Measurements from ENCODE around the gene COQ9.
"Not testable (repeated sequence)": the region's sequence is repeated elsewhere in the genome, so short reads cannot be mapped to it uniquely, and the experiment has no call there.

Gene COQ9

DNA sequence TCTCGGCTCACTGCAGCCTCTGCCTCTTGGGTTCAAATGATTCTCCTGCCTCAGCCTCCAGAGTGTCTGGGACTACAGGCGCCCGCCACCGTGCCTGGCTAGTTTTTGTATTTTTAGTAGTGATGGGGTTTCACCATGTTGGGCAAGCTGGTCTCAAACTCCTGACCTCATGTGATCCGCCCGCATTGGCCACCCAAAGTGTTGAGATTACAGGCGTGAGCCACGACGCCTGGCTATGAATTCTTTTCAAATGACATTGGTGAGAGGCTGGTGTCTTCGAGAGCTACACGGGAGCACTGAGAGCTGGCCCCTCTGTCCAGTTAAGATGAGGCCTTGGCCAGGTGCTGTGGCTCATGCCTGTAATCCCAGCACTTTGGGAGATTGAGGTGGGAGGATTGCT lies 52.7 kb downstream of the COQ9 start:
- not testable (repeated sequence) for H3K27ac Mint-ChIP-seq; H3K27me3 Mint-ChIP-seq (ENCODE audit: low read depth); H3K9me3 Mint-ChIP-seq; H3K36me3 Mint-ChIP-seq (ENCODE audit: low read depth); H3K4me3 Mint-ChIP-seq; DNase-seq (ENCODE audit: low spot score)
- peaks cover 11% of the 10 kb centered on the region for H3K4me1 Mint-ChIP-seq (ENCODE audit: low read depth)

DNA sequence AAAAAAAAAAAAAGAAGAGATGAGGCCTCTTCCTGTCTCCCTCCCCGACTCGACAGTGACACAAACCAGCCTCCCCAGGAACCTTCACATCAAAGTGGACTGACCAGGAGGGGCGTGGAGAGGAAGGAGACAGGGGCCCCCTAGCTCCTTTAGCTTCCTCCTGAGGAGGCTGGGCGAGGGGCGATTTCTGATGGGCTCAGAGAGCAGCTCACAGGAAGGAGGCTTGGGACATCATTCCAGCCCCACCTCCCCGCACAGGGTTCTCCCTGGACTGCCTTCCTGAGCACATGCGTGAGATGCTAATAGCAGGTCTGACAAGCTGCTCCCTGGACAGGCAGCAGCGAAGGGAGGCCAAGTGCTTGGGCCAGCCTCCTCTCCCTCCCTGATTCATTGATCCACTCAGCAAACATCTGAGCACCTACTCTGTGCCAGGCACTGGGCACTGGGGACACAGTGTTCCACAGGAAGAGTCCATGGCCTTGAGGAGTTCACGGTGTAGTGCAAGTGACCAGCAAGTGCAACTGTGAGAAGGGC lies 53.4 kb downstream of the COQ9 start:
- Mint-ChIP-seq H3K4me1 (ENCODE audit: low read depth) (peaks cover 11% of the 10 kb centered on the region), H3K9me3 (no peaks in the 10 kb centered on the region), H3K27ac (peak overlapping the region; percentile 32), H3K36me3 (ENCODE audit: low read depth) (no peaks in the 10 kb centered on the region), H3K4me3 (no peak overlapping the region), H3K27me3 (ENCODE audit: low read depth) (no peaks in the 10 kb centered on the region)
- no peak for DNase-seq (ENCODE audit: low spot score)

DNA sequence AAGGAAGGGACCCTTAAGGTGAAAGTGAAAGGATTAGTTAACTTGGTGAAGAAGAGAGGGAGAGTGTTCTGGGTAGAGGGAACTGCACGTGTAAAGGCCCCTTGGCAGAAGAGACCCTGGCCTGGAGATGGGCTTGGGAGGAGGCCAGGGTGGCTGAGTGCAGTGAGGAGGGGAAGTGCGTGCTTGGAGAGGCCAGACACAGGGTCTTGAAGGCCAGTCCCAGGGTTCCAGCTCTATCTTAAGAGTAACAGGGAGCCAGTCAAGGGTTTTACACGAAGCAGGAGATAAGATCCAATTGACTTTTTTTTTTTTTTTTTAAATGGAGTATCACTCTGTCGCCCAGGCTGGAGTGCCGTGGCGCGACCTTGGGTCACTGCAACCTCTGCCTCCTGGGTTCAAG lies 54.2 kb downstream of the COQ9 start:
- peak overlapping the region; percentile 32 for H3K27ac Mint-ChIP-seq
- no peak for DNase-seq (ENCODE audit: low spot score)
- H3K4me3 Mint-ChIP-seq = no peak overlapping the region
- H3K4me1 Mint-ChIP-seq (ENCODE audit: low read depth) = peaks cover 11% of the 10 kb centered on the region
- H3K36me3 Mint-ChIP-seq (ENCODE audit: low read depth) = no peaks in the 10 kb centered on the region
- no peaks in the 10 kb centered on the region for H3K27me3 Mint-ChIP-seq (ENCODE audit: low read depth)
- H3K9me3 Mint-ChIP-seq = no peaks in the 10 kb centered on the region

DNA sequence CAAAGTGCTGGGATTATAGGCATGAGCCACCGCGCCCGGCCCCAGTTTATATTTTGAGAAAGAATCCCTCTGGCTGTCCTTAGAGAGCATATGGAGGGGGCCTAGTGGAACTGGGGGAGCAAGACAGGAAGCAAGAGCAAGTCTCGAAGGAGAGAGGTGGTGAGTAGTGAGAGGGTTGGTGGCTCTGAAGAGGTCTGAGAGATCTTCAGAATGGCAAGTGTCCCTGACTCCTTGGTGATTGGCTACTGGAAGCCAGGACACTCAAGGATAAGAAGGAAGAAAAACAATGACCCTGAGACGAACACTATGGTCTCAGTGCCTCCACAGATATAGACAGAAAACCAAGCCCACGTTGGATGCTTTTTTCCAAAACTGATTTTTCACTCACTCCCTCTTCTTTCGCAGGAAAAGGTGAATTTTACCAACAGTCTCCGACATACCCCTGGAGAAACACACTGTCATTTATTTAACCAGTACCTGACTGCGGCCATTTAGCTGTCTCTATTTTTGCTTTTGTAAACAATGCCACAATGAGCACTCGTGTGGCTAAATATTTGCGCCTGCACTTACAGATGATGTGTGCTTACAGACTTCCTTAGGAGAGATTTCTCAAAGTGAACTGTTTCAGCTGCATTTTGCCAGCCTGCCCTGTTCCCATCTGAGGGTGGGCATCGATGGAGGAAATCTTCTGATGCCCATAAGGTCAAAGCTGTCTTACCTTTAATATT lies 54.9 kb downstream of the COQ9 start:
- Mint-ChIP-seq H3K4me3 (no peak overlapping the region), H3K9me3 (no peaks in the 10 kb centered on the region), H3K27me3 (ENCODE audit: low read depth) (no peaks in the 10 kb centered on the region), H3K36me3 (ENCODE audit: low read depth) (no peaks in the 10 kb centered on the region), H3K27ac (no peak overlapping the region), H3K4me1 (ENCODE audit: low read depth) (peaks cover 11% of the 10 kb centered on the region)
- no peak for DNase-seq (ENCODE audit: low spot score)

DNA sequence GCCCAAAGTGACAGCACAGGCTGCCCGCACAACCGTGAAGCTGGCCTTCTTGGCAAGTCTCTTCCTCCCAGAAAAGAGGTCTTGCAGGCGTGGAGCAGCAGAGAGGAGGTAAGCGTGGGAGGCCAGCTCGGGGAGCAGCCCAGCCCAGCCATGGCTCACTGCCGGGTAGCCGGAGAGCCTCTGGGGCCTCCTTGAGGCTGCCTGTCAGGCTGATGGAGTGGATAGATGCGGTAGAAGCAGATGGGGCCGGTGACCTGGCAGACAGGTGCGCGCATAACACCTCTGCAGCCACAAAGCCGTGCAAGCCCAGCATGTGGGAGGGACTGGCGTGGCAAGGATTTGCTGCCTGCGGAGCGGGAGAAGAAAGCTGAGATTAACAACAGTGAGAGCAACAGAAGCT lies 56.1 kb downstream of the COQ9 start:
- H3K27ac Mint-ChIP-seq = no peak overlapping the region
- no peaks in the 10 kb centered on the region for H3K27me3 Mint-ChIP-seq (ENCODE audit: low read depth)
- no peak for DNase-seq (ENCODE audit: low spot score)

DNA sequence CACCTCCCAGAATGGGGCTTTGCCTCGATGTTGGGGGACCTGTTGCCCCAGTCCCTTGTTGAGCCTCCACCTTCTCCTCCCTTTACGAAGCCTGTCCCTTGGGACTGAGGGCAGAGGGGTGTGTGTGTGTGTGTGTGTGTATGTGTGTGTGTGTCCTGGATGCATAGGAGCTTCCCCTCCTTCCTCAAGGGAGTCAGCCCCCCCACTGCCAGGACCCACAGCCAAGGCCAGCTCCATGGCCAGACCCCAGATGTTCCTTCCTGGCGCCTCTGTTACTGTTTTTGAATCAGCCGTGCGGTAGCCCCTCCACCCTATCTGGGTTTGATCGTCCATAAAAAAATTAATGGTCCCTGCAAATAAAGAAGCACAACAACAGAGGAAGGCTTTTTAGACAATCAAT lies 56.7 kb downstream of the COQ9 start:
- H3K27me3 Mint-ChIP-seq (ENCODE audit: low read depth) = no peaks in the 10 kb centered on the region
- H3K4me3 Mint-ChIP-seq = no peak overlapping the region
- H3K4me1 Mint-ChIP-seq (ENCODE audit: low read depth) = peaks cover 11% of the 10 kb centered on the region
- no peak for DNase-seq (ENCODE audit: low spot score)
- H3K36me3 Mint-ChIP-seq (ENCODE audit: low read depth) = no peaks in the 10 kb centered on the region
- no peaks in the 10 kb centered on the region for H3K9me3 Mint-ChIP-seq
- H3K27ac Mint-ChIP-seq = no peak overlapping the region

More for the DNA sequence above, 56.1 kb downstream of the COQ9 start:
- Mint-ChIP-seq H3K9me3 (no peaks in the 10 kb centered on the region), H3K4me1 (ENCODE audit: low read depth) (peaks cover 11% of the 10 kb centered on the region), H3K36me3 (ENCODE audit: low read depth) (no peaks in the 10 kb centered on the region), H3K4me3 (no peak overlapping the region)

DNA sequence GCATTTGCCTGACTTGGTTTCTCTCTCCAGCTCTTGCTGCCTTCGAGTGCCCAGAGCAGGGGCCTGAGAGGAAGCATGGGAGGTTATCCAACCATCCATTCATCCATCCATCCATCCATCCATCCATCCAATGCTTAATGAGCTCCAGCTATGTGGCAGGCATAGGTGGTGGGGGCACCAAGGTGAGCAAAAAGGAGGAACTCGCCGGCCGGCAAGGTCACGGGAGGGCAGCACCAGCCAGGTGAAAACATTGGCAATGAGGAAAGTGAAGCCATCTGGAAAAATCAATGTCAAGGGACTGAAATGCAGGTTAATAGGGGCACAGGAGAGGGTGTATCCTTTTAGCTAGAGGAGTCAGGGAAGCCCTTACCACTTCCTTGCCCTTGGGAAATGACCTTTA lies 57.2 kb downstream of the COQ9 start:
- Mint-ChIP-seq H3K9me3 (no peaks in the 10 kb centered on the region), H3K36me3 (ENCODE audit: low read depth) (no peaks in the 10 kb centered on the region), H3K27ac (no peak overlapping the region), H3K4me1 (ENCODE audit: low read depth) (peaks cover 11% of the 10 kb centered on the region), H3K4me3 (no peak overlapping the region), H3K27me3 (ENCODE audit: low read depth) (no peaks in the 10 kb centered on the region)
- DNase-seq (ENCODE audit: low spot score) = no peak

DNA sequence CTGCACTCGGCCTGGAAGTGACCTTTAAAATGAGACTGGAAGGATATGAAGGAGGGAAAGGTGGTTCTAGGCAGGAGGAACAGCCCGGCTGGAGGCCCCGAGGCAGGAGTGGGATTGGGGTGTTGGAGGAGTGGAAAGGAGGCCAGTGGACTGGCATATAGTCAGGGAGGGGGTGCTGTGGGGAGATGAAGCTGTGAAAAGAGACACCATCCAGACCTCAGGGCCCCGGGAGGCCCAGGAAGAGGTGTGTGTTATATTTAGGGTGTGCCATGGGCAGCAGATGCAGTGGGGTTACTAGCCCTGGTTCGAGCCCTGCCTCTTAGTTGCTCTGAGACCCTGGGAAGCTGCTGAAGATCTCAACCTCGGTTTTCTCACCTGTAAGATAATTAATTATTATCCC lies 57.9 kb downstream of the COQ9 start:
- no peak for DNase-seq (ENCODE audit: low spot score)
- Mint-ChIP-seq H3K36me3 (ENCODE audit: low read depth) (no peaks in the 10 kb centered on the region), H3K27me3 (ENCODE audit: low read depth) (no peaks in the 10 kb centered on the region), H3K27ac (no peak overlapping the region), H3K4me1 (ENCODE audit: low read depth) (peaks cover 11% of the 10 kb centered on the region), H3K4me3 (no peak overlapping the region), H3K9me3 (no peaks in the 10 kb centered on the region)

DNA sequence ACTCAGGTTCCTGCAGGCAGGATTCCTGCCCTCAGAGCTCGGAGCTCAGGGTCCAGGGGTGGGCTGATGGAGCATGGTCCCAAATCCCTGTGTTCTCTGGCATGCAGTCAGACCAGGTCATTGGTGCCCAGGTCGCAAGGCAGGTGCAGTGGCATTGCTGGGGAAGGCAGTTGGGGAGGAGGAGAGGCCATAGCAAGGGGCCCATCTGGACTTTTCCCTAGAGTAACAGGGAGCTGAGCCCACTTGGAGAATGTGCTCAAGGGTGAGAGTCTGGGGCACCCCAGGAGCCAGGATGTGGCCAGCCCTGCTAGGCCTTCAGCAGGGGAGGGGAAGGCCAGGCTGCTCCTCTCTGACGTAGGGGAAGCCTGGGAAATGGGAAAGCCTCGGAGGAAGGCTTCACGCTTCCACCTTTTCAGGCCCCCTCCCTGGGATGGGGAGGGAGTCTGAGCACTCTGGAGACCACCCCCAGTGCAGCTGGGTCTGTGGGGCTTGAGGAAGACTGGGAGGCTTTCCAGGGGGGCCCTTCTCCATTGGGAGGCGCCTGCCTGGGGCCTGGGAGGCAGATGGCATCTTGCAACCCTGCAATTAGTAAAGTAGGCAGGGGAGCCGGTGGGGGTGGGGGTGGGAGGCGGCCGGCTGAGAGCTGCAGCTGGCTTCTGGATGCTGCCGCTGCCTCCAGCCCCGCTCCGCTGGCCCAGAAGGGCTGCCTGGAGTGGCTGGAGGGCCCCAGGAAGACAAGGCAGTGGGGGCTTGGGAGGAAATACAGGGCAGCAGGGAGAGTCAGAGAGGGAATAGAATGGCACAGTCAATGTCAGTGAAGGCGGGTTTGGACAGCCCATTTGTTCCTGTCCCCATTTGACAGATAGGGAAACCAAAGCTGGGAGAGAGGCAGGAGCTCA lies 60.1 kb downstream of the COQ9 start:
- Mint-ChIP-seq H3K4me3 (no peak overlapping the region), H3K36me3 (ENCODE audit: low read depth) (no peaks in the 10 kb centered on the region), H3K27me3 (ENCODE audit: low read depth) (no peaks in the 10 kb centered on the region), H3K4me1 (ENCODE audit: low read depth) (no peaks in the 10 kb centered on the region), H3K9me3 (no peaks in the 10 kb centered on the region), H3K27ac (no peak overlapping the region)
- DNase-seq (ENCODE audit: low spot score) = no peak

DNA sequence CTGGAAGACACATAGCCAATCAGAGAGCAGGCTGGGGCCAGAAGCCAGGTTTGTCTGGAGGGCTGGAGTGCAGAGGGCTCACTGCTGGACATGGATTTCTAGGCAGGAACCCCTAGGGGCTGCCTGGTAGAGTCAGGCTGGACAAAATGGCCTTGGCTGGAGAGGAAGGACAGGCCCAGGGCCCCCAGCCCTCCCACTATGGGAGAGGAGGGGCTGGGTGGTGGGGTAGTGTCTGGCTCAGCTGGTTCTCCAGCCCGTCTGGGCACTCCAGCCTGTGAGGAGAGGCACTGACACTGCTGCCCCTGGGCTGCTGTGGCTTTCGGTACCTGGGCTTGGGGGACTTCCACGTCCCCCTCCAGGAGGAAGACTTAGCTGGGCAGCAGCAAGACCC lies 60.8 kb downstream of the COQ9 start:
- no peak overlapping the region for H3K27ac Mint-ChIP-seq
- H3K36me3 Mint-ChIP-seq (ENCODE audit: low read depth) = no peaks in the 10 kb centered on the region
- H3K4me1 Mint-ChIP-seq (ENCODE audit: low read depth) = no peaks in the 10 kb centered on the region
- DNase-seq (ENCODE audit: low spot score) = no peak
- H3K9me3 Mint-ChIP-seq = no peaks in the 10 kb centered on the region
- H3K27me3 Mint-ChIP-seq (ENCODE audit: low read depth) = no peaks in the 10 kb centered on the region
- no peak overlapping the region for H3K4me3 Mint-ChIP-seq

DNA sequence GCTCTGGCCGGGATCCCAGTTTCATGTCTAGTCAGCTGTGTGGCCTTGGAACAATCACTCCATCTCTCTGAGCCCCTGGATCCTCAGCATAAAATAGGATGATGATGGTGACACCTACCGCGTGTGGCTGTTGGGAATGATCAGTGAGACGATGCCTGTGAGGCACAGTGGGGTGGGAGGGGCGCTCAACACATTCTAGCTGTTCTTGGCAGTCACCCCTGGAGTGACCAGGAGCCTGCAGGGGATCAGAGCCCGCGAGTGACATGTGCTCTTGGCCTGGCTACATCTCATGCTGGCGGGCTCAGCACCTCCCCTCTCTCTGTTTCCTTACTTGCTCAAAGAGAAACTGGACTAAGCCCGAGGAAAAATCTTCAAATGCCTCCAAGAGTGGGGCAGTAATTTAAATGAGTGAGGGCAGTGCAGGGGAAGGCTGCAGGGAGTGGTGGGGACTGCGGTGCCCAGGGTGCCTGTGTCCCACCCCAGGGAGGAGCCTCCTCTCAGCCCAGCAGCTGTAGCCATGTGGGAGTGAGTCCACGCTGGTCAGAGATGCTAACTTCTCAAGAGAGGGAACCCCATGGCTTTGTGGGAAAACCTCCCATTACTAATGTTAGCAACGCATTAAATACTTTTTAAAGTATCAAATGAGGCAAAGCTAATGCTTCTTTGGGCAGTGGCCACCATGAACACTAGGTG lies 62.1 kb downstream of the COQ9 start:
- Mint-ChIP-seq H3K36me3 (ENCODE audit: low read depth) (no peaks in the 10 kb centered on the region), H3K27ac (no peak overlapping the region), H3K4me1 (ENCODE audit: low read depth) (no peaks in the 10 kb centered on the region), H3K4me3 (no peak overlapping the region), H3K27me3 (ENCODE audit: low read depth) (no peaks in the 10 kb centered on the region), H3K9me3 (no peaks in the 10 kb centered on the region)
- DNase-seq (ENCODE audit: low spot score) = no peak

DNA sequence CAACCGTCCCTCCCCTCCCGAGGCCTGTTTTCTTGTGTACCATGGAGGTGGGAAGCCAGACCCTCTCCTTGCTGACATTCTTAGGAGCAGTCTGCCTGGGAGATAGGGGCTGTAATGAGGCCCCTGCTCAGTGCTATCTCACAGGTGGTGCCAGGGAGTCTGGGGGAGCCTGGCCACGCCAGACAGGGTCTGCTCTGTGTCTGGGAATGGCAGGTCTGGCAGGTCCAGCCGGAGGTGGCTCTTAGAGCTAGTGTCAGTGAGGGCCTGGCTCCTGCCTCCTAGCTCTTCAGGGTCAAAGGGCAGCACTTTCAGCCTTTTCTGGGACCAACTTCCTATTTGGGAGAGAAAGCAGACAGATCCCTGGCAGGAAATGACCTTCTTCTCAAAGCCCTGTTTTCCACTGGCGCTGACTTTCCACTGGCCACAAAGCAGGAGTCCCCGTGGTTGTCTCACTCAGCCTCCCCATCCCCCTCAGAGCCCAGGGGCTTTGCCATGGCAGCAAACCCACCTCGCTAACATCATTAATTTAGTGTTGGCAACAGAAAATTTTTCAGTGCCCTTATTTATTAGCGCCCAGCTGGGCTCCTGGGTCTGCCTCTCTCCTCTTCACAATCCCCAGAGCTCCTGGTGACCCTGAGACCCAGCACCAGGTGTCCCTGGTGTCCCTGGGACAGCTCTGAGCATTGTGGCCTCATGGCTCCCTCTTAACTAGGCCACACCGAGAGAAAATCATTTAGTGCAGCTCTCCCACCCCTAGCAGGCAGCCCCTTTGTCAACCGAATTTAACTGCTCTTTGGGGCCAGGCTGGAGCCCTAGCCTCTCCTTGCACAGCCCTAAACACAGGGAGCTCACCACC lies 63.0 kb downstream of the COQ9 start:
- H3K27ac Mint-ChIP-seq = no peak overlapping the region
- H3K9me3 Mint-ChIP-seq = no peaks in the 10 kb centered on the region
- DNase-seq (ENCODE audit: low spot score) = no peak
- no peaks in the 10 kb centered on the region for H3K27me3 Mint-ChIP-seq (ENCODE audit: low read depth)
- H3K4me3 Mint-ChIP-seq = no peak overlapping the region
- no peaks in the 10 kb centered on the region for H3K4me1 Mint-ChIP-seq (ENCODE audit: low read depth)
- no peaks in the 10 kb centered on the region for H3K36me3 Mint-ChIP-seq (ENCODE audit: low read depth)
